GM13976 (cell line): ENCODE measurements around the gene CTBP1.

Experiments used
- DNase-seq: peaks from one replicate; pipeline ENCODE4 v3.0.0; 2012; ENCODE audit warnings: low spot score
- CTCF ChIP-seq: IDR thresholded peaks from 2 replicates; pipeline ENCODE4 v1.5.1; 2012; ENCODE audit warnings: borderline replicate concordance, mild to moderate bottlenecking; ENCODE audit not compliant: insufficient read depth; ENCODE audit errors: extremely low read depth, missing control alignments, control extremely low read depth
- in situ Hi-C: fragments of 300-500 bp; cut with MboI; formaldehyde crosslinking; loops from one replicate; pipeline ENCODE4 v1.12.0; 2022; ENCODE audit warnings: low sequenced_read_pairs, mixed read lengths, inconsistent platforms; ENCODE audit not compliant: unreplicated experiment

The CTBP1 gene

GRCh38 chr4:1244081-1244977 is 4.6 kb downstream of the CTBP1 start:
- TF ChIP-seq CTCF = no peak
- DNase-seq = peak; percentile 18
- in situ Hi-C loops = no loop called here

GRCh38 chr4:1243451-1244080 is 5.4 kb downstream of the CTBP1 start:
- TF ChIP-seq CTCF = no peak
- in situ Hi-C loops = no loop called here
- no peak for DNase-seq

- no peak for DNase-seq
- TF ChIP-seq CTCF = no peak
- in situ Hi-C loops = no loop called here
Measured at GRCh38 chr4:1242506-1243450, 6.2 kb downstream of the CTBP1 start.

- no peak for TF ChIP-seq CTCF
- no peak for DNase-seq
- in situ Hi-C loops = no loop called here
Measured at GRCh38 chr4:1241936-1242505, 6.9 kb downstream of the CTBP1 start.

- in situ Hi-C loops = no loop called here
- no peak for TF ChIP-seq CTCF
- no peak for DNase-seq
Measured at GRCh38 chr4:1241466-1241935, 7.4 kb downstream of the CTBP1 start.
